SU-DHL-6 (cell line): ENCODE results near the gene ANKRD36.
"Not testable (repeated sequence)": the region's sequence is repeated elsewhere in the genome, so short reads cannot be mapped to it uniquely, and the experiment has no call there.

ENCODE experiments used
- H2AFZ ChIP-seq: fragments of 200-600 bp; sonication (generic); 2 replicates; pipeline ENCODE4 v1.6.1; 2014; ENCODE audit warnings: low read depth, mild to moderate bottlenecking, moderate library complexity, mixed read lengths, antibody characterized with exemption, low read length; ENCODE audit not compliant: severe bottlenecking
- H3F3A ChIP-seq: fragments of 200-600 bp; shearing (Covaris generic); 2 replicates; pipeline ENCODE4 v1.6.0; 2016; ENCODE audit warnings: antibody characterized with exemption, mild to moderate bottlenecking; ENCODE audit not compliant: insufficient read depth
- H3K27ac ChIP-seq: fragments of 200-600 bp; sonication (generic); 2 replicates; pipeline ENCODE4 v1.5.1; 2016; ENCODE audit warnings: low read depth, mild to moderate bottlenecking, low read length, moderate library complexity, mixed read lengths
- H3K27me3 ChIP-seq: fragments of 200-600 bp; sonication (generic), shearing (Covaris generic); 2 replicates; pipeline ENCODE4 v1.6.0; 2014; ENCODE audit warnings: mild to moderate bottlenecking, low read length
- H3K36me3 ChIP-seq: fragments of 200-600 bp; sonication (generic); 2 replicates; pipeline ENCODE4 v1.6.1; 2014; ENCODE audit warnings: mild to moderate bottlenecking, low read length, mixed read lengths
- H3K4me2 ChIP-seq: fragments of 300-600, 200-600 bp; shearing (Covaris generic), sonication (generic); 2 replicates; pipeline ENCODE4 v1.6.0; 2014; ENCODE audit warnings: low read length, low read depth, mild to moderate bottlenecking; ENCODE audit not compliant: poor library complexity, severe bottlenecking
- H3K4me3 ChIP-seq: fragments of 200-600 bp; sonication (generic); 2 replicates; pipeline ENCODE4 v1.5.1; 2014; ENCODE audit warnings: antibody characterized with exemption, low read length, mild to moderate bottlenecking, mixed read lengths; ENCODE audit not compliant: insufficient read depth, poor library complexity, severe bottlenecking
- H3K79me2 ChIP-seq: fragments of 200-600 bp; sonication (generic); 2 replicates; pipeline ENCODE4 v1.6.1; 2014; ENCODE audit warnings: mild to moderate bottlenecking, low read length, moderate library complexity; ENCODE audit not compliant: insufficient read depth
- H3K9ac ChIP-seq: fragments of 200-600 bp; sonication (generic); 2 replicates; pipeline ENCODE4 v1.7.0; 2014; ENCODE audit warnings: mild to moderate bottlenecking, low read length
- H3K9me2 ChIP-seq: fragments of 200-600 bp; sonication (generic); replicated peaks from 2 replicates; pipeline ENCODE4 v1.6.1; 2014; ENCODE audit warnings: low read length; ENCODE audit not compliant: insufficient read depth
- H3K9me3 ChIP-seq: fragments of 200-600 bp; sonication (generic); 2 replicates; pipeline ENCODE4 v1.6.1; 2014; ENCODE audit warnings: low read length, mixed read lengths; ENCODE audit not compliant: insufficient read depth
- H4K20me1 ChIP-seq: fragments of 200-600 bp; sonication (generic); 2 replicates; pipeline ENCODE4 v1.6.1; 2014; ENCODE audit warnings: low read depth, mild to moderate bottlenecking, antibody characterized with exemption, low read length, moderate library complexity, mixed read lengths

Gene ANKRD36

DNA sequence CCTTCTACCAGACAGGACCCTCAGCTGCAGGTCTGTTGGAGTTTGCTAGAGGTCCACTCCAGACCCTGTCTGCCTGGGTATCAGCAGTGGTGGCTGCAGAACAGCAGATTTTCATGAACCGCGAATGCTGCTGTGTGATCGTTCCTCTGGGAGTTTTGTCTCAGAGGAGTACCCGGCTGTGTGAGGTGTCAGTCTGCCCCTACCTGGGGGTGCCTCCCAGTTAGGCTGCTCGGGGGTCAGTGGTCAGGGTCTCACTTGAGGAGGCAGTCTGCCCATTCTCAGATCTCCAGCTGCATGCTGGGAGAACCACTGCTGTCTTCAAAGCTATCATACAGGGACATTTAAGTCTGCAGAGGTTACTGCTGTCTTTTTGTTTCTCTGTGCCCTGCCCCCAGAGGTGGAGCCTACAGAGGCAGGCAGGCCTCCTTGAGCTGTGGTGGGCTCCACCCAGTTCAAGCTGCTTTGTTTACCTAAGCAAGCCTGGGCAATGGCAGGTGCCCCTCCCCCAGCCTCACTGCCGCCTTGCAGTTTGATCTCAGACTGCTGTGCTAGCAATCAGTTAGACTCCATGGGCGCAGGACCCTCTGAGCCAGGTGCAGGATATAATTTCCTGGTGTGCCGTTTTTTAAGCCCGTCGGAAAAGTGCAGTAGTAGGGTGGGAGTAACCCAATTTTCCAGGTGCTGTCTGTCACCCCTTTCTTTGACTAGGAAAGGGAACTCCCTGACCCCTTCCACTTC lies 118.1 kb downstream of the ANKRD36 start:
- H2AFZ ChIP-seq, H3K4me2 ChIP-seq, H3K9ac ChIP-seq, H3K27me3 ChIP-seq, H3K4me3 ChIP-seq, H4K20me1 ChIP-seq, H3K9me2 ChIP-seq, H3K27ac ChIP-seq, H3F3A ChIP-seq, H3K79me2 ChIP-seq, H3K9me3 ChIP-seq, H3K36me3 ChIP-seq: not testable (repeated sequence)

DNA sequence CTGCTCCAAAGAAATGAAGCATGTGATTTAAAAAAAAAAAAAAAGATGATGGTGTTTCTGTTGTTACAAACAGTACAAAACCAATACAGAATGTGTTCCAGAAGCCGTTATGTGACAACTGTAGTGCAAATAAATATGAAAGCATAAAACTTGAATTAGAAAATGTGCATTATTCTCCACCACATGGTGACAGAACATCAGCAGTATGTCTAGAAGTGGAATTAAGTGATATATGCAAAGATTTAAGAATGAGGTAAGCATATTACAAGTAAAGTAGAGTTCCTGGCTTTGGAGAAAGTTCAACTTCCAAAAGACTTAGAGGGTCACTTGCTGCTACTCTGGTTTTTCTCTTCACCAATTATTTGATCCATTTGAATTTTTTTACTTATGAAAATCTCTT lies 120.0 kb downstream of the ANKRD36 start:
- not testable (repeated sequence) for H3F3A ChIP-seq, H3K36me3 ChIP-seq, H4K20me1 ChIP-seq, H3K4me2 ChIP-seq, H3K9me3 ChIP-seq, H3K4me3 ChIP-seq, H2AFZ ChIP-seq, H3K9me2 ChIP-seq, H3K27me3 ChIP-seq, H3K9ac ChIP-seq, H3K27ac ChIP-seq, H3K79me2 ChIP-seq

DNA sequence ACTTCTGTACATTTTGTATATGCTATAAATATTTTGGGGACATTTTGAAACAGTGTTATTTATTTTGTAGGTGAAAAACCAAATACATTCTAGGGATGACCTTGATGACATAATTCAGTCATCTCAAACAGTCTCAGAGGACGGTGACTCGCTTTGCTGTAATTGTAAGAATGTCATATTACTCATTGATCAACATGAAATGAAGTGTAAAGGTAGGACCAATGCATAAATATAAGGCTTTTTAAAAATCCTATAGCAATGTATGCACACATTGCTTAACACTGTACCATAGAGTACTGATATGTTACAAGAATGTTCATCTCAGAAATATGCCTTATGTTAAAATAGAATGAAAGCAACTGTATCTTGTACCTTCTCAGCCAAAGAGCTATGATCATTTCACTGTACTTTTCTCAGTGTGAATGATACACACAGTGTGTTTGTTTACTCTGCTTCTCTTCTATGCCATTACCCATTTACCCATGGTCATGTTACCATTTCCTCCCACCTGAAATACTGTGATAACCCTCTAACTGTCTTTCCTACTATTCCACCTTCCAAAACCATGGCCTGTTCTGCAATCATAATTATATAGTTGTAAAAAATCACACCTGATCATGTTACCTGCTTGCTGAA lies 120.8 kb downstream of the ANKRD36 start:
- H3K9me3 ChIP-seq, H4K20me1 ChIP-seq, H3K27me3 ChIP-seq, H3K79me2 ChIP-seq, H2AFZ ChIP-seq, H3F3A ChIP-seq, H3K9me2 ChIP-seq, H3K36me3 ChIP-seq, H3K4me2 ChIP-seq, H3K9ac ChIP-seq, H3K4me3 ChIP-seq, H3K27ac ChIP-seq: not testable (repeated sequence)

- not testable (repeated sequence) for H3K9ac ChIP-seq, H2AFZ ChIP-seq, H3K27ac ChIP-seq, H3K79me2 ChIP-seq, H4K20me1 ChIP-seq, H3K9me3 ChIP-seq, H3F3A ChIP-seq, H3K4me2 ChIP-seq, H3K27me3 ChIP-seq, H3K36me3 ChIP-seq, H3K9me2 ChIP-seq, H3K4me3 ChIP-seq
Observed at GRCh38 chr2:97261192-97261591, 148.2 kb downstream of the ANKRD36 start.

DNA sequence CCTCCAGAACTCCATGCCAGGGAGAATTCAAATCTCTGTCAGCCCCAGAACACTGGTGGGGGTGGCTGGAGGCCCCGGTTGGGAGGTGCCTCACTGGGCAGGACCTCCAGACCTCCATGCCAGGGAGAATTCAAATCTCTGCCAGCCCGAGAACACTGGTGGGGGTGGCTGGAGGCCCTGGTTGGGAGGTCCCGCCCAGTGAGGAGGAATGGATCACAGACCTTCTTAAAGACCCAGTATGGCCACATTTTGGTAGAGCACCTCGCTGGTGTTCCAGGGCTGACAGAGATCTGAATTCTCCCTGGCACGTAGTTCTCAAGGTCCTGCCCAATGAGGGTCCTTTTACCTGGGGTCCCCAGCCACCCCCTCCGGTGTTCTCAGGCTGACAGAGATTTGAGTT lies 153.5 kb downstream of the ANKRD36 start:
- not testable (repeated sequence) for H3K79me2 ChIP-seq, H3F3A ChIP-seq, H2AFZ ChIP-seq, H3K36me3 ChIP-seq, H3K9me3 ChIP-seq, H4K20me1 ChIP-seq, H3K27ac ChIP-seq, H3K4me2 ChIP-seq, H3K9ac ChIP-seq, H3K27me3 ChIP-seq, H3K4me3 ChIP-seq, H3K9me2 ChIP-seq
